GM19099 (cell line): ENCODE results near the gene SMG5.

Source experiments
- POLR2A ChIP-seq: IDR thresholded peaks from 3 replicates; pipeline ENCODE4 v1.6.1; 2011; ENCODE audit warnings: low read depth; ENCODE audit not compliant: insufficient read length; ENCODE audit errors: extremely low read depth

The SMG5 gene

DNA sequence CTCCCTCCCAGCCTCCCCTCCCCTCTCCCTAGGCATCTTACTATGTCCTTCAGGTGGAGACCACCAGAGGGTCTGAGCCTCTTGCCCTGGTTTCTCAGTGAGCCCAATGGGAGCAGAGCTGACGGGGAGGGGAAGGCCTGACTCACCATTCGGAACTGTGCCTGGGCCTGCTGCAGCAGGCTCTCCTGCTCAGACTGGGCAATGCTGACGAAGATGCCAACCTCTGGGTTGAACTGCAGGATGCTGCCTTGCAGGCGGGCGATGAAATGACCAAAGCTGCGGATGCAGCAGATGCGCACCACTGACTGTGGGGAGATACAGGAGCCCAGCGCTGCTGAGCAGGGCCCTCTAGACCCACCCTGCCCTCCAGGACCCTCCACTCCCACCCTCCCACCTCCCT, 23.8 kb downstream of the SMG5 start:
- TF ChIP-seq POLR2A = no peak

DNA sequence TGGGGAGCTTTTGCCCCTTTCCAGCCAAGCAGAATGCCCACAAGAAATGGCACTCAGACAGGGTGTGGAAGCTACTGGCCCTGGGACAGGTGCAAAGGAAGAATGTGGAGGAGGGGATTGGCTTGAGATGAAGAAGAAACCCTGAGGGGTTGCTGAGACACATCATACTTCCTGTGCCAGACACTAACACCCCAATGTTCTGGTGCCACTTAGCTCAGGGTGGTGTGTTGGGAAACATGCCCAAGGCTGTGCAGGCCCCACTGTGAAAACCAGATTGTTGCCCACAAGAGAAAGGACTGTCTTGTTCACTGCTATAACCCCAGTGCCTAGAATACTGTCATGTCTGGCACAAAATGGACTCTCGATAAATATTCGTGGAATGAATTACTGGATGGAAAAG, 24.9 kb downstream of the SMG5 start:
- no peak for TF ChIP-seq POLR2A

DNA sequence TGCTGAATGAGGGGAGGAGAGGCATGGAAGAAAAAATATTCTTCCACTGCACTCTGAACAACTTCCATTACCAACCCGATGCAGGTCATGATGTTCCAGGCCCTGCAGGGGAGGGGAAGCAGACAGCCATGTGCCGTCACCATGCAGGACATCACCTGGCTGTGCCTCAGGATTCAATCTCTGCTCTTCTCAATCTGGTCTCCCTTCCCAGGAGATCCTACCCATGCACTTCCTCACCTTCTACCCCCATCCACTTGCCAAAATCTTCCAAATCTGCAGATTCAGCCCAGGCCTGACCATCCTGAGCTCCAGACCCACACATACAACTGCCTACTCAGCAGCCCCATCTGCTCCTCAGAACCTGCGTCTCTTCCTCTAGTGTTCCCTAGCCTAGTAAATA, 29.0 kb downstream of the SMG5 start:
- no peak for TF ChIP-seq POLR2A

DNA sequence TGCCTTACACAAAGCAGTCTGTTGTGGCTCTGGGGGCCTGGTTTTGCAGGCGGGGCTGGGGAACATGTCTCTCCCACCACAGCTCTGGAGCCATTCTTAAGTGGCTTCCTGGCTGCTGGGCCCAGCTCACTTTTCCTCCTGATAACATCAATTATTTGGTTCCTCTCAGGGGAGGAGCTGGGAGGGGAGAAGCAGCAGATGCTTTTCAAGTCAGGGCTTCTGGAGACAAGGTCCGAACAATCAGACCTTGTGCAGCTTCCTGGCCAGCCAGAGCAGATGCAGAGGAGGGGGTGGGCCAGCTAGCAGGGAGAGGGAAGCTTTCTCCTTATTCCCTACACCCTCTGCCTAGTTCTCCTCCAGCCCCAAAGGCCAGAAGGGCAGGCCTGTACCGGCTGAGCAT, 31.1 kb downstream of the SMG5 start:
- TF ChIP-seq POLR2A = no peak

DNA sequence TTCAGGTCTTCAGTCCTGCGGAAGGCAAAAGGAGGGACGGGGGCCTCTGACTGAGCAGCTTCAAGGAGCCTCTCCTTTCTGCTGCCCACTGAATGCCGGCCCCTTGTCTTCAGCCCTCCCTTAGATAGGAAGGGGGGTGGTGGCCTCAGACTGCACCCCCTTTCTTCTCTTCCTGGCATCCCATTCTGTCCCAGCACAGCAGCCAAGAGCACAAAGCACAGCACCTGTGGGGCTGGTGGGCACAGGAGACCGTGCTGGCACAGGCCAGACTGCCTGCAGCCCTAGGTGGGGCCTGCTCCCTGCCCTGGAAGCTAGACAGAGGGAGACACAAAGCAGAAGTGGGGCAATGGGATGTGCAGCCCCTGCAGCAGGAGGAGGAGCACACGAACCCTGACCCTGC, 33.0 kb downstream of the SMG5 start:
- no peak for TF ChIP-seq POLR2A

DNA sequence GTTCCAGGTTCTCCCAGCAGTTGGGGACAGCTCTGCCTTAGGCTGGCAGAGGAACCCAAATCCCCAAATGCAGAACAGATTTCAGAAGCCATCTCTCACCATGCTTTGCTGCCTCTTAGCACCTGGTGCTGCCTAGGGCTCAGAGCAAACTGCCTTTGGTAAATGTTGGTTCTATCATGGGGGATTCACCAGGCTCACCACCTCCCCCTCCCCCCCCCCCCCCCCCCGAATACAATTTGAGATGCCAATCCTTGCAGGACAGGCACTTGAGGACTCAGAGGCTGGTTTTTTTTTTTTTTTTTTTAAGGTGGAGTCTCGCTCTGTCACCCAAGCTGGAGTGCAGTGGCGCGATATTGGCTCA, 34.3 kb downstream of the SMG5 start:
- no peak for TF ChIP-seq POLR2A

DNA sequence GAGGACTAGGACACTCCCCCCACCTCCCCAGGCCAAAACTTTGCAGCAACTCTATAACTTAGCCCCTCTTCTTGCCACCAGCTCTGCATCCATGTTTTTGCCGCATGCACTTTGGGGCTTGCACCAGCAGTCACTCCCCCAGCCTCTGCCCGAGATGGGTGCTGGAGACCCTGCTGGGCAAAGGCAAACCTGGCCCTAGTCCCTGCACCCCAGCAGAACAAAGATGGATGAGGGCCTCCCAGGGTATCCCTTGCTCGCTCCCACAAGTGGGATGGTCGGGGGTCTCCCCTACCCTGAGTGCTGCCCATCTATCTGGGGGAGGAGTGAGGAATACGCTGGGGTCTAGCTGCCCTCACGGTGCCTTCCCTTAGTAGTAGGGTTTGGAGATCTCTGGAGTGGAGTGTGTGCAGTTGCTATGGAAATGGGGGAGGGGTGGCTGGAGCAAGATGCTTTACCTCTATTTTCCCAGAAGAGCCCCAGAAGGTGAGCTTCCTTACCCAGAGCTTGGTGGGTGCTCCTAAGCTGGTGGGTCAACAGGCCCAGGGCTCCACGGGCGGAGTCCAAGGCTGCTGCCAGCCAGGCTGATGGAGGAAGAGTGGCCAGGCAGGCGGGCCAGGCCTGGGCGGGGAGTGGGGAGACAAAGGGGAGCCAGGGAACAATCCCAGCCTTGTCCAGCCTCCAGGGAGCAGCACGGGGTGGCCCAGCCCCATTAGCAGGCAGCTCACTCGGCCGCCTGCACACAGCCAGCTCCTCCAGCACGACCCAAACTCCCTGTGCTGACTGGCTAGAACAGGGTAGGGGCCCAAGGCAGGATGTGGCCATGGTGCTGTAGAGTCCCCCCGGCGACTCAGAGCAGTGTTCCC, 34.9 kb downstream of the SMG5 start, which contains the start of gene PAQR6:
TSS of gene PAQR6 (minus strand) at position 597 of the 863 bp plus-strand sequence. CDS start 1,325 bp downstream, outside the sequence.
- TF ChIP-seq POLR2A = no peak

DNA sequence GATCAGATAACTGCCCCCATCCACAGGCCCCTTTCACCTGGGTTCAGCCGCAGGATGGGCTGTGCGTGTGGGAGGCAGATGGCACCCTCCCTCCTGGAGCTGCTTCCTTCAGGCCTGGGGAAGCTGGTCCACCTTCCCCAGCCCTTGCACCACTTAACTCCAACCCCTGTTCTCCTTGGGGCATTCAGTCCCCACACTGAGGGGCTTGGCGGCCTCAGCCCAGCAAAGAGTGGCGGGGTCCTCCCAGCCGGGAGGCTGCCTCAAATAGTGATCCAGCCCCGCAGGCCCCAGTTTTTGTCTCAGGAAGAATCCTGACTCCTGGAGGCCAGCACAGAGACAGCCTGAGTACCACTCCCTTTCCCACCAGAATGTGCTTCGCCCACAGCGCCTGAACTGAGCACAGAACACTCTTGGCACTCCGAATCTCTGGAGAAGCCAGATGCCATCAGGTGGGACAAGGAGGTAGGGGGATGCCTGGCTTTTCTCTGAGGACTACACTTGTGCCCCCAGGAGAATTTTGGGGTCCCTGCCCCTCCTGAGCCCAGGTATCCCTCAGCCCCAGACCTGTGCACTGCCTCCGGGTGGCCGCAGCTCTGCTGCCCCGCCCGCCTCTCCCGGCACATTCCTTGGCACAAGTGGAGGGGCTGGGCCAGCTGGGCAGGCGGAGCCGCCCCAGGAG, 35.7 kb downstream of the SMG5 start:
- no peak for TF ChIP-seq POLR2A

DNA sequence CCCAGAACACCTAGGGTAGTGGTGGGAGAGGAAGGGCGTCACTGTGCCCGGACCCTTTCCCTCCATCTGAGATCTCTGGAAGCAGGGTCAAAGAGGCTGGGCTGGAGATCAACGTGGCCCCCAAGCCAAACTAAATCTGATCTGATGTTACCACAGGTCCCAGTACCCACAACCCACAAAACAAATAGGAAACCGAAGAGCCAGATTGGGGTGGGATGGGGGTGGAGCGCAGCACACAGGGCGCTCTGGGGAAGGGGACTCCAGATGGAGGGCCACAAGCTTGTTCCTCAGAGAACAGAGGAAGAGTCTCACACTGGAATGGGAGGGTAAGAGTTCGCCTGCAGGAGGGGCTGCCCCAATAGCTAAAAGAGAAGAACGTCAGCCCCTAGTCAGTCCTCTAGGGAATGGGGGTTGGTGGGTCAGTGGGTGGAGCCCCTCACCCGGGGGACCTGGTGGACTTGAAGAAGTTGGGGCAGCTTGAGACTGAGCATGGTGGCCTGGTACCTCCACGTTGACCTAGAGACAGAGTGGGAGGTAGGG, 36.3 kb downstream of the SMG5 start:
- no peak for TF ChIP-seq POLR2A

DNA sequence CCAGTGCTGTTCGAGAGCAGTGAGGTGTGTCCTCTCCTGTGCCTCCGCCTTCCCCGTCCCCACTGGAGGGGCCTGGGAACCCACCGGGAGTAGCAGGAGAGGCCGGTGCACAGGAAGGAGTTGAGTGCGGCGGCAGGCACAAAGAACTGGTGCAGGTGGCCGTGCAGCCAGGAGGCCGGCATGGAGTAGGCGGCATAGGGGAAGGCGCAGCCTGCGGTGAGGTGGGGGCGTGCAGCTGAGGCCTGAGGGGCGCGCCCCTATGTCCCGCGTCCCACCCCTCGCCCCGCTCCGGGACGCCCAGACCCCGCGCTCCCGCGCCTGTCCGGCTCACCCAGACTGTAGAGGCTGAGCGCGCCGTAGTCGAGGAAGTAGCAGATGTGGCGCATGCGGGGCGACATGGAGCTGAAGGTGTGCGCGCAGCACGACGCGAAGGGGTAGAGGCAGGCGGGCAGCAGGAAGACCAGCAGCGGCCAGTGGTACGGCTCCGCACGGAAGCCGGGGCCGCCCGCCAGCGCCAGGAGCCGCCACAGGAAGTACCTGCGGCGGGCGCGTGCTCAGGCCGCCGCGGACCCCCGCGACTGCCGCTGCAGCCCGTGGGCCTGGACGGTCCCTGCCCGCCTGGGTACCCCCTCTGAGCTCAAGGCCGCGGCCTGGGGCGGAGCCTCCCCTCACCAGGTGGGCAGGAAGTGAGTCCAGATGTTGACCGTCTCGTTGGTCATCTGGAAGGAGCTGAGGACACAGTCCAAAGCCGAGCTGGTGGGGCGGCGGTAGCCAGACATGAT, 37.0 kb downstream of the SMG5 start:
- TF ChIP-seq POLR2A = peak; percentile 44

DNA sequence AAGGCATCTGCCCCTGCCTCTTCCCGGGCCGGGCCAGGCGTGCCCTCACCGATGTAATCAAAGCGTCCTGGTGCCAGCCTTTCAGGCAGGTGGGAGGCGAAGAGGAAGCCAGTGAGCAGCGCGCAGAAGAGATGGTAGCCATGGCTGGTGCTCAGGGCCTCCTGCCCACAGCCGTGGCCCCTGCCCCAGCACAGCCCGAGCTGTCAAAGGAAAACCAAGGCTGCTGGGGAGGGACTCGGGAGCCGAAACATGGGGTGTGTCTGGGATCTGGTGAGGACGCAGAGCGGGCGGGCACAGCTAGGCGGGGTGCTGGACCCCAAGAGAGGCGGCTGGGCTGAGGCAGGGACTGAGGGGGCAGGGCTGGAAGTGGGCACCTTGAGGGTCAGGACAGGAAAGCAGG, 37.9 kb downstream of the SMG5 start:
- no peak for TF ChIP-seq POLR2A

DNA sequence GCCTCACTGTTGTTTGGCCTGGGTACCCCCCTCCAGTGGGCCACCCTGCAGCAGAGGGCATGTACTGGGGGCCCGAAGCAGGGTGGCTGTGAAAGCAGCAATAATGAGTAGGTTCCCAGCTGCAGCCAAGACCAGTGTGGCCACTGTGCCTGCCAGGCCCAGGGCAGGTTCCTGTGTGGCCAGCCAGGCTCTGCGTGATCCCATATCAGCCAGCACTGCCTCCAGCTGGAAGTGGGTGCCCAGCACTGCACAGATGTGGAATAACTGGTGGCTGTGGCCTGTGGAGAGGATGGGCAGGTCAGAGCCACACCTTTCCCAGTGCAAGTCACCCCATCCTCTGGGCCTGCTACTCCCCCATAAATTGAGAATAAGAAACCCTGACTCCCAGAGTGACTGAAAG, 38.5 kb downstream of the SMG5 start:
- no peak for TF ChIP-seq POLR2A

DNA sequence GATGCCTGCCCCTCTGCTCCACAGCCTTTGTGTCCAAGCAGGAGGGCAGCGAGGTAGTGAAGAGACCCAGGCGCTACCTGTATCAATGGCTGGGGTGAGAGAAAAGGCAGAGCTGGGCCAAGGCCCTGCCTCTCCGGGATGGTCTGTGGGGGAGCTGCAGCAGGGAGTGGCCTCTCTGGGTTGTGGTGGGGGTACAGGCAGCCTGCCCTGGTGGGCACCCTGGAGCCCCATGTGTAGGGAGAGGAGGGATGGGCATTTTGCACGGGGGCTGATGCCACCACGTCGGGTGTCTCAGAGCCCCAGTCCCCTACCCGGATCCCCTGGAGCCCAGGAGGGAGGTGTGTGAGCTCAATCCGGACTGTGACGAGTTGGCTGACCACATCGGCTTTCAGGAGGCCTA, 39.9 kb downstream of the SMG5 start:
- TF ChIP-seq POLR2A = no peak

DNA sequence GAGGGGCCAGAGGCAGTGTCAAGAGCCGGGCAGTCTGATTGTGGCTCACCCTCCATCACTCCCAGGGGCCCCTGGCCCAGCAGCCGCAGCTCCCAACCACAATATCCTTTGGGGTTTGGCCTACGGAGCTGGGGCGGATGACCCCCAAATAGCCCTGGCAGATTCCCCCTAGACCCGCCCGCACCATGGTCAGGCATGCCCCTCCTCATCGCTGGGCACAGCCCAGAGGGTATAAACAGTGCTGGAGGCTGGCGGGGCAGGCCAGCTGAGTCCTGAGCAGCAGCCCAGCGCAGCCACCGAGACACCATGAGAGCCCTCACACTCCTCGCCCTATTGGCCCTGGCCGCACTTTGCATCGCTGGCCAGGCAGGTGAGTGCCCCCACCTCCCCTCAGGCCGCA, 40.7 kb downstream of the SMG5 start, which contains the start of gene BGLAP:
TSS of gene BGLAP (plus strand) at position 259 of the 400 bp plus-strand sequence. CDS start at position 307, 48 bp downstream.
- TF ChIP-seq POLR2A = no peak

DNA sequence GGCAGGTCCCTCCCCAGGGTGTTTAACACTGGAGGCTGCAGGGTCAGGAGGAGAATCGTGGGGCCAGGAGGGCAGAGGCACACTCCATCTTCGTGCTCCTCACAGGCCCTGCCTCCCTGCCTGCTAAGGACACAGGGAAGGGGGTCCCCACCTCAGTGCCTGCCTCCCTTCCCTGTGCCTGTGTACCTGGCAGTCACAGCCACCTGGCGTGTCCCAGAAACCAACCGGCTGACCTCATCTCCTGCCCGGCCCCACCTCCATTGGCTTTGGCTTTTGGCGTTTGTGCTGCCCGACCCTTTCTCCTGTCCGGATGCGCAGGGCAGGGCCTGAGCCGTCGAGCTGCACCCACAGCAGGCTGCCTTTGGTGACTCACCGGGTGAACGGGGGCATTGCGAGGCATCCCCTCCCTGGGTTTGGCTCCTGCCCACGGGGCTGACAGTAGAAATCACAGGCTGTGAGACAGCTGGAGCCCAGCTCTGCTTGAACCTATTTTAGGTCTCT, 41.3 kb downstream of the SMG5 start:
- no peak for TF ChIP-seq POLR2A
